Osteocyte (in vitro differentiated cells): ENCODE data around the gene SPRY1. TPM values are rescaled to one million over a fixed set of nuclear protein-coding genes. Genes with fewer than 3 reads are reported as not detected.

Source experiments
- DNase-seq: peaks from one replicate; pipeline ENCODE4 v3.0.0; 2021; ENCODE audit warnings: mixed read lengths; ENCODE audit not compliant: unreplicated experiment; ENCODE audit errors: extremely low spot score
- H3K27ac Mint-ChIP-seq: one replicate; pipeline ENCODE4 v1.8.0; 2021; ENCODE audit warnings: mild to moderate bottlenecking, mixed read lengths; ENCODE audit not compliant: unreplicated experiment
- H3K27me3 Mint-ChIP-seq: one replicate; pipeline ENCODE4 v1.8.0; 2021; ENCODE audit warnings: mixed read lengths; ENCODE audit not compliant: unreplicated experiment
- H3K36me3 Mint-ChIP-seq: one replicate; pipeline ENCODE4 v1.8.0; 2021; ENCODE audit warnings: mixed read lengths; ENCODE audit not compliant: unreplicated experiment
- H3K4me1 Mint-ChIP-seq: one replicate; pipeline ENCODE4 v1.8.0; 2021; ENCODE audit warnings: mixed read lengths; ENCODE audit not compliant: unreplicated experiment
- H3K4me3 Mint-ChIP-seq: one replicate; pipeline ENCODE4 v1.8.0; 2021; ENCODE audit warnings: mild to moderate bottlenecking, moderate library complexity, mixed read lengths; ENCODE audit not compliant: unreplicated experiment
- H3K9me3 Mint-ChIP-seq: one replicate; pipeline ENCODE4 v1.8.0; 2021; ENCODE audit warnings: mixed read lengths; ENCODE audit not compliant: unreplicated experiment
- CTCF ChIP-seq: fragments of 200-600 bp; sonication (generic); IDR thresholded peaks from 2 replicates; pipeline ENCODE4 v1.5.0; 2021; ENCODE audit warnings: antibody characterized with exemption, mild to moderate bottlenecking, moderate library complexity
- total RNA-seq: library from RNA; stranded (reverse); gene quantifications from 2 replicates; pipeline ENCODE4 v1.2.1, GENCODE V29; 2021

SPRY1 gene
- total RNA-seq, 1 donor from 2014 or later, result 51.7 TPM

- no peak for TF ChIP-seq CTCF
- DNase-seq, result no peak
- peaks cover 3% of the 10 kb centered on the region for H3K4me1 Mint-ChIP-seq
- no peaks in the 10 kb centered on the region for H3K9me3 Mint-ChIP-seq
- H3K36me3 Mint-ChIP-seq, result no peaks in the 10 kb centered on the region
- H3K27ac Mint-ChIP-seq, result no peak overlapping the region
- H3K4me3 Mint-ChIP-seq, result no peak overlapping the region
- no peaks in the 10 kb centered on the region for H3K27me3 Mint-ChIP-seq
Observed at GRCh38 chr4:123386609-123387008, 10.0 kb upstream of the SPRY1 start.

DNA sequence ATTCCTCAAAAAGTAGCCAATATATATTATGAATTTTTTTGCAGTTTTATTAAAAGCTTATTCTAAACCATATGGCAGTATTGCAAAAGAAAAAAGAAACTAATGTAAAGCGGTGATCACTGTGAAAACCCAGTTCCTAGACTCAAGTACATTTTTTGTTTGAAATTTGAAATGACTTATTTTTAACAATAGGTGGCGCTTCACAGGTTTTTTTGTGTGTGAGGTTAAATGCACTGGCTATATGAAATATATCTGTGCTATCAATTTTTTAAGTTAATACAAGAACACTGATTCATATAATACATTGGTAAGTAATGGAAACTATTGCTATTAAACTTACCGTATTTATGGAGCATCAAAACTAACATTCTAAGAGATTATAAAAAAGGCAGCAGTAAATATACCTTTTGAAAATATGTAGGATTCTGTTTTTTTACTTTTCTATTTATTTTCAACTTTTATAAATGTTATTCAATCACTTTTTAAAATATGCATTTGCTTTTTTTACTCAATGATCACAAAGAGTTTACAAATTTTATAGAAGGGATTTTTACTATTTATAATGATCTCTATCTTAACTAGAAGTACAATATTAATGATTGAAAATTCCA is 5.6 kb upstream of the SPRY1 start:
- Mint-ChIP-seq H3K27me3 (no peaks in the 10 kb centered on the region), H3K4me3 (no peak overlapping the region), H3K4me1 (peaks cover 3% of the 10 kb centered on the region), H3K27ac (no peak overlapping the region), H3K36me3 (no peaks in the 10 kb centered on the region), H3K9me3 (no peaks in the 10 kb centered on the region)
- TF ChIP-seq CTCF, result peak; percentile 66
- no peak for DNase-seq

GRCh38 chr4:123393721-123394120 is 2.9 kb upstream of the SPRY1 start:
- TF ChIP-seq CTCF, result no peak
- Mint-ChIP-seq H3K4me3 (no peak overlapping the region), H3K36me3 (no peaks in the 10 kb centered on the region), H3K9me3 (no peaks in the 10 kb centered on the region), H3K27ac (no peak overlapping the region), H3K4me1 (peaks cover 7% of the 10 kb centered on the region), H3K27me3 (no peaks in the 10 kb centered on the region)
- no peak for DNase-seq

DNA sequence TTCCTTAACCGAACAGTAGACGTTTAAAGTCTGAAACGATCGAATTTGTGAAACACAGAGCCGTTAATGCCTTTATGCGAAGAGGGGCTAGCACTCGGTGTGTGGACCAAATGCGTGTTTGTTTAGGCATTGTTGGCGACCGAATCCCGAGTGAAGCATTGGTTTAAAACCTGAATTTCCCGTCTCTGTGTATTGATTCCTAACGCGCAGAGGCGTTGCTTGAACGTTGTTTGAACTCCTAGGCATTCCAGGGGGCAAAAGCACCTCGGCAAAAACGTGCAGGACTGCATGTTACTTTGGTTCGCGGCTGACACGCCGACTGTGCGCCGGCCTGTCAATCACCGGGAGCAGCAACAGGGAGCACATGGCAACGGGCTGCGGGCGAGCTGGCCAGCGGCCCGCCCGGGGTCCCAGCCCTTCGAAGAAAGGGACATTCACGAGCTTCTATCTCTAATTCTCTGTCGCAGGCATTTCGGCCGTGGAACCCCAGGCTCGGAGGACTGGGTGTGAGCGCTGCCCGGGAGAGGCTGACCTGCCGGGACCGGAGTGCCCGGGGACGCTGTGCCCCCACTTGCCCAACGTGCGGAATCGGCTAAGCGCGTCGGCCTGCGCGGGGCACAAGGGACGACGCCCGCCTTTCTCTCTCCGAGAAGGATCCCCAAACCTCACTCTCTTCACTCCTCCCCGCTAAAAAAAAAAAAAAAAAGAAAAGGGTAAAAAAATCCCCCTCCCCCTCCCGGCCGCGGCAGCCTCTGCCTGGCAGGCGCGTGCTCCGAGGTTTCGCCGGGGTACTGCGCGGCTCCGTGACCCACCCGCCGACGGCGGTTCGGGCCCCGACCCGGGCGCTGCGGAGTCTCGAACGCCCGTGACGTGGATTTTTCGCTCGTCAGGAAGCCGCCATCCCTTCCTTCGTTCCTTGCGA is 810 bp downstream of the SPRY1 start:
- Mint-ChIP-seq H3K9me3 (no peaks in the 10 kb centered on the region), H3K36me3 (peaks cover 21% of the 10 kb centered on the region), H3K4me3 (peak overlapping the region; percentile 87), H3K27me3 (no peaks in the 10 kb centered on the region), H3K27ac (peak overlapping the region; percentile 78), H3K4me1 (peaks cover 25% of the 10 kb centered on the region)
- DNase-seq, result no peak
- TF ChIP-seq CTCF, result no peak
